HG03571 (cell line): ENCODE data around the gene STPG4.
"Not testable (repeated sequence)": the region's sequence is repeated elsewhere in the genome, so short reads cannot be mapped to it uniquely, and the experiment has no call there.

Source experiments
- ATAC-seq: cut with Tn5 transposase; IDR thresholded peaks from one replicate; pipeline ENCODE4 v1.9.1; 2021; ENCODE audit not compliant: unreplicated experiment

STPG4 gene

DNA sequence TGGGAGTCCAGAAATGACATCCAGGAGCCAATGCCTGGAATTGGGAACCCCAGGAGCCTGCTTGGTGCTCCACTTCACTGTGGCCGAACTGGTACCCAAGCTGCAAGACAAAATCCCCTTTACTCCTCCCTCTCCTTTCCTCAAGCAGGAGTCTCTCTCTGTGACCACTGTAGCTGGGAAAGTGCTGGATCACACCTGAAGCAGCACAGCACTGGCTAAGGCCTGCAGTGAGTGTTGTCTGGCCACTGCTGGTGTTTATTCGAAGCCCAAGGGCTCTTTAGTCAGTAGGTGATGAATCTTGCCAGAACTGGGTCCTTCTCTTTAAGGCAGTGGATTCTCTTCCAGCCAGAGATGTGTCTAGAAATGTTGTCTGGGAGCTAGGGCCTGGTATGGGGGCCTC is 26.4 kb downstream of the STPG4 start:
- ATAC-seq: no peak

- no peak for ATAC-seq
Observed at GRCh38 chr2:47127862-47128543, 27.1 kb downstream of the STPG4 start.

- ATAC-seq: no peak
Observed at GRCh38 chr2:47126783-47127182, 28.3 kb downstream of the STPG4 start.

- not testable (repeated sequence) for ATAC-seq
Observed at GRCh38 chr2:47124740-47125139, 30.4 kb downstream of the STPG4 start.

DNA sequence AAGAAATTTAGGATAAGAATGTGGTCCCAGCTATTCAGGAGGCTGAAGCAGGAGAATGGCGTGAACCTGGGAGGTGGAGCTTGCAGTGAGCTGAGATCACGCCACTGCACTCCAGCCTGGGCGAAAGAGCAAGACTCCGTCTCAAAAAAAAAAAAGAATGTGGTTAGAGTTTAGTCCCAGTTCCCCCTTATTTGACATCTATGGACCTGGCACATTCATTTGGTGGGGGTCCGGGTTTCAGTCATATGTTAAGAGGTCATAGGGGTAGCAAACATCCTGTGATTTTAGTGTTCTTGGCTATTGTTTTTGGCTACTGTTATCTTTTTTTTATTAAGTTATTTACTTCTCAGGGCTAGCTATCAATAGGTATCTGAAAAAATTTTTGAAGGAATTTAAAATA is 34.7 kb downstream of the STPG4 start:
- ATAC-seq: not testable (repeated sequence)

DNA sequence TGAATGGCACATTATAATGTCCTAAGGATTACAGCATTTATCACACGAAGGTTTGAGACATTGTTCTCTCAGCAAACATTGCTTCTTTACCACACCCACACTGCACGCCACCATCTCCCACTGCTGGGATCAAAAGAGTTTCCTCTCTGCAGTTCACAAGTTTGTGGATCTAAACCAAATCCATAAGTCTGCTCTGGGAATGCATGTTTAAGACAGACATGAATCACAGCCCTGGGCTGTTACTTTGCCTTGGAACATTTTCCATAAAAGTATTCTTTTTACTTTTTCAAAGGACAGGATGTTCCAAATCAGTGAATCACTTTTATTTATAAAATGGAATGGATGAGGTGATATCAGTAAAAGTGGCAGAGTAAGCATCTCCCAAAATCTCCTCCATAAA is 36.1 kb downstream of the STPG4 start:
- no peak for ATAC-seq

DNA sequence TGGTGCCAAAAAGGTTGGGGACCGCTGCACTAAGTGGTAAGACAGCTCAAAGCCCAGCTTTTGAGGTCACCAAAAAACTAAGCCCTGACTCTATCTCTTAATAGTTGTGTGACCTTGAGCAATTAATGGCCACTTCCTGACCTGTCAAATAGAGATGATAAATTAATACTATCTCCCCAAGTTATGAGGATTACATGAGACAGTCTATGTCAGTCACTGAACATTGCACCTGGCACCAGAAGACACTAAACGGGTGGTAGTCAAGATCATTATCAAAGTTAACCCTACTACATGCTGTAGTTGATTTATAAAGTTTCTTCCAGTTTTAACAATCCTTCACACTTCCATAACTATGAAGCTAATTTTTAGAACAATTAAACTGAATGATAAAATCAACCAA is 36.5 kb downstream of the STPG4 start:
- no peak for ATAC-seq

GRCh38 chr2:47112665-47113435 is 42.3 kb downstream of the STPG4 start:
- no peak for ATAC-seq

DNA sequence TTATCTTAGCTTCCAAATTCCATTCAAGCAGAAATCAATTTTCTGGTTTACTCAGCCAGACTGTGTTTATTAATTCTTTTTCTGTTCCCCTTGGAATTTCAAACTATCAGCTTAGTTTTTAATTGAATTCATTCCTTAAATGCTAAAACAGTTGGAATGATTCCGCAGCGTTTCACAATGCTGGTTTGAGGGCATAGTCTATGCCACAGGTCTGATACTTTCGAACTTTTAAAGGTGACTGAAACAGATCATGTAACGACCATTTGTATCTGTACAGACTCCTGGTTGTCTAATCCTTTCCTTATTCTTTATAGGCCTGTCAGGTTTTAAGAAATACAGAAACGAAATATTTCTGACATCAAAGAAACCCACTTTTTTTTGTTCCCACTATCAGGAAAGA is 45.4 kb downstream of the STPG4 start:
- no peak for ATAC-seq

DNA sequence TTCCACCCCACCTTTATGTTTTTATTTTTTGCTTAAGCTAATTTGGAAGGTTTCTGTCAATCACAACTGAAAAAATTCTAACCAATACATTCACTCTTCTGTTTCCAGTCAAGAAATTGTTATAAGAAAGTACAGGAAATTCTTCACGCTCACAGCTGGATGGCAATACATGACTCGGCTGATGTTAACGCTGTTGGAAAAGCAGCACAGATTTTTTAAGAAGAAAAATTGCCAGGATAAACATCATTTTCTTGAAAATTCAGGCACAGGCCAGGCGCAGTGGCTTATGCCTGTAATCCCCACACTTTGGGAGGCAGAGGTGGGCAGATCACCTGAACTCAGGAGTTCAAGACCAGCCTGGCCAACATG is 46.1 kb downstream of the STPG4 start:
- ATAC-seq: no peak

DNA sequence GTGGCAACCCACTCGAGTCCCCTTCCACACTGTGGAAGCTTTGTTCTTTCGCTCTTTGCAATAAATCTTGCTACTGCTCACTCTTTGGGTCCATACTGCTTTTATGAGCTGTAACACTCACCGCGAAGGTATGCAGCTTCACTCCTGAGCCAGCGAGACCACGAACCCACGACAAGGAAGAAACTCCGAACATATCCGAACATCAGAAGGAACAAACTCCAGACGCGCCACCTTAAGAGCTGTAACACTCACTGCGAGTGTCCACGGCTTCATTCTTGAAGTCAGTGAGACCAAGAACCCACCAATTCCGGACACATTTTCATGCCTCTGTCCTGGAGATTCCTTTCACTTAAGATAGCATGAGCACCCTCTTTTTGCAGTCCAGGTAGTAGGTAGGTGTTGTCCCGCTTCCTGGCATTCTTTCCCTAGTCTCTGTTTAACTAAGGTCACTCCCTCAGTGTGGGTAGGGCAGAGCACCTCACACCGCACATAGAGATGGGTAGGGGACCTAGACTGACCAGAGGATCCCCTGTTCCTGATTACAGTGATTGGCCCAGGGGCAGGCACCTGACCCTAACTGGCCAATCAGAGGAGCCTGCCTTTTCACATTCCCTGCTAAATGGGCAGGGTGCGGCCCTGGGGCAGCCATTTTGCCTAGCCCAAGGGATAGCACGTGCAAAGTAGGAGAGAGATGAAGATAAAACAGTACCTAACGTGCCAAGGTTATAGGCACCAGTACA is 46.7 kb downstream of the STPG4 start:
- not testable (repeated sequence) for ATAC-seq

DNA sequence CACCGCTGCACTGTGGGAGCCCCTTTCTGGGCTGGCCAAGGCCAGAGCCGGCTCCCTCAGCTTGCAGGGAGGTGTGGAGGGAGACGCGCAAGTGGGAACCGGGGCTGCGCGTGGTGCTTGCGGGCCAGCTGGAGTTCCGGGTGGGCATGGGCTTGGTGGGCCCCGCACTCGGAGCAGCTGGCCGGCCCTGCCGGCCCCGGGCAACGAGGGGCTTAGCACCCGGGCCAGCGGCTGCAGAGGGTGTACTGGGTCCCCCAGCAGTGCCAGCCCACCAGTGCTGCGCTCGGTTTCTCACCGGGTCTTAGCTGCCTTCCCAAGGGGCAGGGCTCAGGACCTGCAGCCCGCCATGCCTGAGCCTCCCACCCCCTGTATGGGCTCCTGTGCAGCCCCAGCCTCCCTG is 47.9 kb downstream of the STPG4 start:
- ATAC-seq: not testable (repeated sequence)

- ATAC-seq: not testable (repeated sequence)
Observed at GRCh38 chr2:47106231-47106630, 48.9 kb downstream of the STPG4 start.

GRCh38 chr2:47099712-47100111 is 55.4 kb downstream of the STPG4 start:
- not testable (repeated sequence) for ATAC-seq

GRCh38 chr2:47098953-47099352 is 56.2 kb downstream of the STPG4 start:
- ATAC-seq: no peak

DNA sequence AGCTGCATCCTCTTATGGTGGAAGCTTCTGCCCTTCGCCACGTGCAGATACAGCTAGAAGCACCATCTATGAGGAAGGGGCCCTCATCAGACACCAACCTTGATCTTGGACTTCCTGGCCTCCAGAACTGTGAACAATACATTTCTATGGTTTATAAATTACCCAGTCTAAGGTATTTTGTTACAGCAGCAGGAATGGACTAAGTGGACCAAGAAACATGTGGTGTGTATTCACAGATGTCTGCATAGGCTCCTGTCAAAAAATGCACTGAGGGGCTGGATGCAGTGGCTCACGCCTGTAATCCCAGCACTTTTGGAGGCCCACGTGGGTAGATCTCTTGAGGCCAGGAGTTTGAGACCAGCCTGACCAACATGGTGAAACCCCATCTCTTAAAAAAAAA is 57.5 kb downstream of the STPG4 start:
- ATAC-seq: no peak

DNA sequence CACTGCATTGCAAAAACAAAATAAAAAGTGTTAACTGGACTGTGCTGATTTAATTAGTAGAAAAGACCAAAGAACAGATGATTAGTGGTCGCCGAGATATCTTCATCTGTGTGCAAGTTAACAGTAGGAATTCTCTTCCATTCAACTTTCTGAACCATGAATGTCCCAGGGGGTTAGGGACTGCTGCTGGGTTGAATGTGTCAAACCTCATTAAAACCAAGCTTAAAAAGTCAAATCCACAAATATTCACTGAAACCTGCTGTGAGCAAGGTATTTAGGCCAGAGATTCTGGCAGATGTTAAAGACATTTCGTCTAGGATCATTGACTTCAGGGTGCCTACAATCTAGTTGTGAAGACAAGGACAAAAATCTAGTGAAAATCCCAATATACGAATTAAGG is 58.7 kb downstream of the STPG4 start:
- ATAC-seq: no peak

GRCh38 chr2:47095349-47096020 is 59.6 kb downstream of the STPG4 start:
- no peak for ATAC-seq

DNA sequence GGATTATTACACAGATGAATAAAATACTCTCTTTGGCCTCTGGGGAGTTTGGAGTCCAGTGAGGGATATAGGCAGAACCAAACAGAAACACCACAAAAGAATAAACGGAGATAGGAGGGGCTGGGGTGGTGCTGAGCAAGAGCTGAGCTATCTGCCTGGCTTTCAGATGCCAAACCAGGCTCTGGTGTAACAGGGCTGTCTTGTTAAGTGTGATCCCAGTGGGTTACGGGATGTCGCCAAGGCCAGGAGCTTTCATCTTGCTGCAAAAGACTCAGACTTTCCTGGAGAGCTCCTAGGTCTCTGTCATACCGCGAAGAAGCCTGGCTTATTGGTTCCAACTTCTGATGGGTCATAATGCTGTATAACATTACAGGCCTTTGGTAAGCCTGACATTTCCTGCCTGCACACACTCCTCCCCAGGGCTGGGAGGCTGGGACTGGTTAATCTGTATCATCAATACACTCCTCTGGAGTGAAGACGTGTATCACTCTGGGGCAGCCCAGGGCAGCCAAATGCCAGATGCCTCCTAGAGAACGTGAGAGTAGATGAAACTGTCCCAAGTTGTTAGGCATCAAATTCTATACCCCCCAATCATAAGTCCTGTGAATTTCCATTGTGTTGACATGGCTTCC is 60.5 kb downstream of the STPG4 start:
- ATAC-seq: no peak

GRCh38 chr2:47093626-47094025 is 61.5 kb downstream of the STPG4 start:
- ATAC-seq: no peak

DNA sequence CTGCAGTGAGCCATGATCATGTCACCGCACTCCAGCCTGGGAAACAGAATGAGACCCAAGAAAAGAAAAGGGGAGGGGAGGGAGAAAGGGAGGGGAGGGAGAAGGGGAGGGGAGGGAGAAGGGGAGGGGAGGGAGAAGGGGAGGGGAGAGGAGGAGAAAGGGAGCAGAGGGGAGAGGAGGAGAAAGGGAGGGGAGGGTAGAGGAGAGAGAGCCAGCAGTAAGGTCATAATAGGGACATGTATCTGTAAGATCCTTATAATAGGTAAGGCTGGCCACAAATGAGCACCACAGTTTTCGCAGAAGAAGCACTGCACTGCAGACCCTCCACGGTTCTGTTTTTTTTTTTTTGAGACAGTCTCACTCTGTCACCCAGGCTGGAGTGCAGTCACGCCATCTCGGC is 62.6 kb downstream of the STPG4 start:
- no peak for ATAC-seq
